Measurements from ENCODE around the gene P3H1.

- TF ChIP-seq CTCF (conservative IDR thresholded peaks at IDR 0.05) (no peak), EZH2 (IDR thresholded peaks at IDR 0.05; ENCODE audit: low read depth) (no peak)
Measured at GRCh38 chr1:42806593-42806992, 39.8 kb upstream of the P3H1 start.
